NCI-H226 (cell line): ENCODE data around the gene CDC26.
"Not testable (repeated sequence)": the region's sequence is repeated elsewhere in the genome, so short reads cannot be mapped to it uniquely, and the experiment has no call there.

Experiments used
- DNase-seq: peaks from one replicate; pipeline ENCODE4 v3.0.0-alpha.2; 2015

CDC26 gene

GRCh38 chr9:113275157-113276131 lies at the start of gene CDC26, which contains the start of gene PRPF4:
Gene CDC26 (minus strand): TSS chr9:113275572. CDS start chr9:113272507, 3,065 bp downstream.
Gene PRPF4 (plus strand): TSS chr9:113275658. CDS start chr9:113275744, 86 bp downstream.
- DNase-seq = peak; percentile 98

DNA sequence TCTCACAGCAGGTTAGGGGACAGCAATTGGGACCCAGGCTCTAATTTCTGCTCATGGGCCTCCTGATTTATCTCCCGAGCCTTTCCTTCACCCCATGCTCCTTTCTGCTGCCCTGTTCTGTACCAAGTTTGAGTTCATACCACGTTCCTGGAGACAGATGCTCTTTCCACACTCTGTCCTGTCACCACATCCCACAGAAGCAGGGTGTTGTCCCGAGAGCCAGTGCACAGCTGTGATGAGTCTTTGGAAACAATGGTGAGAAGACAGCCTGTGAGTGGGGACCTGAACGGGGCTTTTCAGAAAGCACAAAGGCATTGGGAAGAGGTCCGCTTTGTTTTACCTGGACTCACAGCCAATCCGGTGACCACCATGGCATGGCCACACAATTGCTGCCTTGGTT lies 47.3 kb upstream of the CDC26 start:
- DNase-seq = no peak

- DNase-seq = no peak
Measured at GRCh38 chr9:113320051-113320450, 44.7 kb upstream of the CDC26 start.

- no peak for DNase-seq
Measured at GRCh38 chr9:113319054-113319453, 43.7 kb upstream of the CDC26 start.

DNA sequence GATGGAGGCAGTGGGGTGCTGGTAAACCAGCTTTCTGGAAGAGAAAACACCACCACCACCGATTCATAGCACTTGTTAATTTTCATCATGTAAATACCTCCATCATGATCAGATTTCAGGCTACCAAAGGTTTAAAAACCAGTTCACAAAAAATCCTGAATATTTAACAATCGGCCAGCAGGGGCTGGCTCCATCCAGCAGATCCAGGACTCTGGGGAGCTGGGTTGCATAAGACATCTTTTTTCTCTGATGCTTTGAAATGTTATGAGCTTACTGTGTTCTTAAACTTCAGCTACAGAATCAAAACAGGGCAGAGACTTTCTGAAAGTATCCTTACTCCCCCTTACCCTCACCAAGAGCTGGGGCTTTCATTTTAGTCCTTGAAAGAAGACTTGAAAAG lies 42.4 kb upstream of the CDC26 start:
- no peak for DNase-seq

DNA sequence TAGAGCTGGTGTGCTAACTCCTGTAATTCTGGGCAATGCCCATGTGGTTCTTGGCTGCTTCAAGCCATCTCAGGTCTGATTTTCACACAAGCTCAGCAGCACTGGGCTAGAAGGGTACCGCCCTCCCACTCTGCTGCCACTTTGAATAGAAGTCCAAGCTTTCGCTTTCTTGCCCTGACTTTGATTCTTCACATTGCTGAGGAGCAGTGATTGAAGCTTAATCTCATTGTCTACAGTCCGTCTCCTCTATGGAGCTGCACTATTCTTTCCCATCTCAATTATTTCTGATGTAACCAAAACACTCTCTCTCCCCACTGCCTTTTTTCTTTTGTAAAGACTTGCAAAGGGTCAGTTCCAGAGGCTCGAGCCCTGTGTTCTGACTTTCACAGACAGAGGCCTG lies 40.7 kb upstream of the CDC26 start:
- DNase-seq = no peak

DNA sequence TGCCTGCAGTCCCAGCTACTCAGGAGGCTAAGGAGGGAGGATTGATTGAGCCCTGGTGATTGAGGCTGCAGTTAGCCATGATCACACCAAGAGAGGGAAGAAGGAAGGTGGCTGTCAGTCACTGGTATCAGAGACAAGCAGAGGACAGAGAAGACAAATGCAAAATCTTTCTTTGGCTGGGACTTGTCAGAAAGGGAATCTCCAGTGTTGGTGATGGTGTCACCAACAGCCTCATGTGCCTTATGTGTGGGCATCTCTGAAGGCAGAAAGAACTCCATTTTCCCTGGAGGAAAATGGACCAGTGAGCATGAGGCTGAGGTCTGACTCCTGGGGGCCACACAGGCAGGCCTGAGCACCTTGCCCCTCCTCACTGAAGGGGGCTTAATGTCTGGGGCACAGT lies 39.9 kb upstream of the CDC26 start:
- no peak for DNase-seq

DNA sequence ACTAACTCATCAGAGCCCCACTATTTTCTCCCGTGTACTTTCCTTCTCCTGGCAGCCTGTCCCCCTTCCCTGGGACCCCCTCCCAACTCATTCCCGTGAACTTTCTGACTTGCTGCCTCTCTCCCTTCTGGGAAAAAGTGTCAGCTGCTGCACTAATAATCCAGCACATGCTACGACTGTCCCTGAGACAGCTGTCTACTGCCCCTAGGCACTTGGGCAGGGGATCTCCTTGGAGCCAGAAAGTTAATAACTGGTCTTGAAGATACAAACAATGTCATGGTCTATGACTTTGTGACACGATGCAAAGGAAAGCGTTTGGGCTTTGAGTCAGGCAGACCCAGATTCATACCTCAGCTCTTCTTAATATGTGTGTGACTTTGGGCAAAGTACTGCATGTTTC lies 37.9 kb upstream of the CDC26 start:
- no peak for DNase-seq

DNA sequence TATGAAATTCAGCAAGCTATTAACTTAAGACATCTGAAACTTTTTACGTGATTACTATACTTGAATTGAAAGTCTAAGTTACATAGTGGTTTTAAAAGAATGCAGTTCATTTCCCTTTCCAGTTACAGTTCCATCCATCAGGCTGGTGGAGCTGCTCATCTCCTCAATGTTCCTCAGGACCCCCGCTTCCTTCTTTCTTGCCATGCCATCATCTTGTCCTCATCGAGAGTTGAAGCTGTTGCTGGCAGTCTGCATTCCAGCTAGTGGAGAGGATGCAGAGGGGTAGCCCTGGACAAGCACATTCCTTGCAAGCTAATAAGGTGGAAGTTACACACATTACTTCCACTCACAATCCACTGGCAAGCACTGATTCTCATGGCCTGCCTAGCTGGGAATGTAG lies 36.6 kb upstream of the CDC26 start:
- DNase-seq = no peak

- DNase-seq = no peak
Measured at GRCh38 chr9:113310538-113310937, 35.2 kb upstream of the CDC26 start.

GRCh38 chr9:113309204-113309813 lies 33.9 kb upstream of the CDC26 start:
- DNase-seq = no peak

GRCh38 chr9:113307396-113307975 lies 32.1 kb upstream of the CDC26 start:
- no peak for DNase-seq

- DNase-seq = no peak
Measured at GRCh38 chr9:113306566-113306965, 31.2 kb upstream of the CDC26 start.

DNA sequence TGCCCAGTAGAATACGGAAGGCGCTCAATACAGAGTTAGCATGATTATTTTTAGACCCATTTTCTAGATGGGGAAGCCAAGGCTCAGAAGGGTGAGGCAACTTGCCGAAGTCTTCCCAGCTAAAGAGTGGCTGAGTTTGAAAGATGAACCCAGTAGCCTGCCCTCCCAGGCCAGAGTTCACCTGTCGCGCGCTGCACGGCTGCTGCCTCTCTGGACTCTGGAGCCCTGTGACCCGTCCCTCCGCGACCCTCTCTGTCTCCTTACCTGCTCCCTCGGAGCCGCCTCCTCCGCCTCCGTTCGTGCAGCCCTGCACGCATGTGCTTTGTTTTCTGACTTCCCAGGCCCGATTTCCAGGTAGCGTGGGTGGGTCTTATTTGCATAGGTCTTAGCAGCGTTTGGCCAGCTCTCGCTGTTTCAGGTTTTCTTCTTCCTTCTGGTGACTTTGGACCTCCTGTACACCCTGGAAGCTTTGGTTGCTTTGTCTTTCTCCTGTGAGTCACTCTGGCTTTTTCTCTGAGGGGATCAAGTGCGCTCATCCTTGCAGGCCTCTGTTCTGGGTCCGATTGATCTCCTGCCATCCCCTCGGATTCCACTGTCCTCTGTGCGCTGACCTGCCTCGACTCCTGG lies 27.5 kb upstream of the CDC26 start, which contains the start of gene RNF183:
Gene RNF183, minus strand, starts transcription at position 585 of the 627 bp plus-strand sequence. CDS start 5,192 bp downstream, outside the sequence.
- no peak for DNase-seq

DNA sequence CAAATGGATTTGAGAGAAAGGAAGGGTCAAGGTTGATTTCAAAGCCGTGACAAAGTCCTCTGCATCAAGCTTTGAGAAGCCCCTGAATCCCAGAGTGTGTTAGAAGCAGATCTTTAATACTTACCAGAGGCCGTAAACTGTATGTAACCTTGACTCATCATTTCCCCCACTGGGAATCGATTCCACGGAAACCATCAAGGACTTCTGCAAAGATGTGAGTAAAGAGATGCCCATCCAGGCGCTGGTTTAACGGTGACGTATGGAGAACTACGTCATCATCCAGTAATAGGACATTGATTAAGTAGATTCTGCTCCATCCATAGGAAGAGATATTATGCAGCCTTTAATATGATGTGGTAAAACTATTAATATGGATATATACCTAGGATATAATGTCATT lies 26.2 kb upstream of the CDC26 start:
- no peak for DNase-seq

GRCh38 chr9:113299800-113300292 lies 24.5 kb upstream of the CDC26 start:
- no peak for DNase-seq

DNA sequence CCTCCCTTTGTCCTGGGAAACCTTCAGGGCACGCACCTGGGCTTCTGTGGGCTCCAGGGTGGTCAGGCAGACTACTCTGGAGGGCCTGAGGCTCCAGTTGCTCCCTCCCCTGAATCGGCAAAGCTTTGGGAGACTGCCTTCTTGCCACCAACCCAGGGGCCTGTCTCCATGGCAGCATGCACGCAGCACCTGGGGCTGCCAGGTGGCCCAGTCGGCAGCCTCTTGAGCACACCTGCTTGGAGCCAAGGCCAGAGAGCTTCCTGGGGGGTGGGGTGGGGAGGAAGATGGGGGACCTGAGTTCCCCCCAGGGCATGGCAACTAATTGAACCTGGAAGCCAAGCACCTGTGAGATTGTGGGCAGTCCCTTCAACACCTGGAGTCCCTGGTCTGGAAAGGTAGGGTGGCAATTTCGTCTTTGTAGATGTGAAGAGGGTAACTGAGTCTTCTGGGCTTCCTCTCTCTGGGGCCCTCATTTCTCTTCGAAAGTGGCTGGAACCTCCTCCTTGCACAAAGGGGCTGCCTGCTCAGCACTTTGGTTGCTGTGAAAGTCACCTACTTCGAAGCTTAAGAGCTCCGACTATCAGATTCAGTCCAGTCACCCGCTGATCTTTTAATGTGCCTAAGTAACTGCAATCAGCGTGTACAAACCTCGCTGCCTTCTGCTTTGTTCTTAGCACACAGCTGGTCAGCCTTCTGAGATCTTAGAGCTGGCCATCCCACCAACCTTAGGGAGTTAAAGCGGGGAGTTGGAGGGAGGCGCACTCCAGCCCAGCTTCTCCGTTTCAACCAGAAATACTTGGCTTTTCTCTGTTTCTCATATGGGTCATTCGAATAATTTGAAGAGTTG lies 23.8 kb upstream of the CDC26 start:
- no peak for DNase-seq

- no peak for DNase-seq
Measured at GRCh38 chr9:113298311-113298710, 22.9 kb upstream of the CDC26 start.

DNA sequence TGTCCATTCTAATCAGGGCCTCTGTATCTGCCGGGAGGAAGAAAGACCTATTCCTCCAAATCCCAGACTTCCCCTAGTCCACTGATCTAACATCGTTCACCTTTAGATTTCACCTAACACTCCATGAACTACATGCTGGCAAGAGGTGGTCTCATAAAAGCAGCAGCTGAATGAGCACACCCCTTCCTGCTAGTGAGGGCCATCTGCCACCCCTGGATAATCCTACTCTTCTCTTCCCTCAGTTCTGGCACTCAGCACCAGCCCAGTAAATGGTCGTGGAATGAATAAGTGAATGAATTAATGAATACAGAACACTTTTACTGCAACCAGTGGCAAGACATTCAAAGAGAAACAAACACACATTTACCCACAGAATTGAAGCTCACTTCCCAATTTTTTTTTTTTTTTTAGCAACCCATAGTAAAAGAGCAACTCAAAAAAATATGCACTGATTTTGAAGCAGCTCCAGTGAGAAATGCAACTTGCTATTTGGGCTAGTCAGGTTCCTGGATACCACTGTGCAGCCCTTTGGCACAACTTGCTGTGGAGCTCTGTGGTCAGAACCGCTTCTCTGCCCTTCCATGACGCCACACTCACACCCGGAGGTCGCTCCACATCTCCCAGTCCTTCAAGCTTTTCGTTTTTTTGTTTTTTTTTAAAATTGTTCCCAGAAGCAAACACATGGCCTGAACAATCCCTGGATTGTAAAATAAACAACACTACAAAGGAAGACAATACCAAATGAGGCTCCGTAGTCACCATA lies 21.6 kb upstream of the CDC26 start:
- DNase-seq = no peak

DNA sequence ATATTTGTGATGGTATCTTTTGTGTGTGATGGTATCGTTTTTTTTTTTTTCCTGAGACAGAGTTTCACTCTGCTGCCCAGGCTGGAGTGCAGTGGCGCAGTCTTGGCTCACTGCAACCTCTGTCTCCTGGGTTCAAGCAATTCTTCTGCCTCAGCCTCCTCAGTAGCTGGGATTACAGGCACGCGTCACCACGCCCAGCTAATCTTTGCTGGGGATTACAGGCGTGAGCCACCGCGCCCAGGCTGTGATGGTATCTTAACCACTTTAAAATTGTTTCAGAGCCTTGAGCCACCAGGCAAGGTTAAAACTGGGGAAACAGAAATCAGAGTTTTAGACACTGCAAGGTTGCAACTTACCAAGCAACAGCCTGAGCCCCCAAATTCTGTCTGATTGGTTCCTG lies 20.9 kb upstream of the CDC26 start:
- DNase-seq = not testable (repeated sequence)

GRCh38 chr9:113293285-113293878 lies 18.0 kb upstream of the CDC26 start:
- DNase-seq = no peak
